ENCODE results near the gene IGFBP7.

IGFBP7 gene

GRCh38 chr4:57037982-57038604, 72.1 kb downstream of the IGFBP7 start:
- H3K4me3 ChIP-seq (ENCODE audit: low read depth, low read length): no peak overlapping the region
- TF ChIP-seq CTCF (conservative IDR thresholded peaks at IDR 0.05; ENCODE audit: low read depth, low read length): peak; percentile 89
- DNase-seq (ENCODE audit: low read depth): peak; percentile 73

- TF ChIP-seq CTCF (conservative IDR thresholded peaks at IDR 0.05; ENCODE audit: low read depth, low read length): no peak
- DNase-seq (ENCODE audit: low read depth): no peak
- no peak overlapping the region for H3K4me3 ChIP-seq (ENCODE audit: low read depth, low read length)
Observed at GRCh38 chr4:57034520-57034919, 75.7 kb downstream of the IGFBP7 start.

- DNase-seq (ENCODE audit: low read depth): peak; percentile 88
- TF ChIP-seq CTCF (conservative IDR thresholded peaks at IDR 0.05; ENCODE audit: low read depth, low read length): no peak
- H3K4me3 ChIP-seq (ENCODE audit: low read depth, low read length): no peak overlapping the region
Observed at GRCh38 chr4:57023104-57023503, 87.1 kb downstream of the IGFBP7 start.

- peak; percentile 78 for DNase-seq (ENCODE audit: low read depth)
- no peak overlapping the region for H3K4me3 ChIP-seq (ENCODE audit: low read depth, low read length)
- no peak for TF ChIP-seq CTCF (conservative IDR thresholded peaks at IDR 0.05; ENCODE audit: low read depth, low read length)
Observed at GRCh38 chr4:57020467-57021101, 89.6 kb downstream of the IGFBP7 start.

GRCh38 chr4:57018980-57019379, 91.2 kb downstream of the IGFBP7 start:
- H3K4me3 ChIP-seq (ENCODE audit: low read depth, low read length): no peak overlapping the region
- DNase-seq (ENCODE audit: low read depth): peak; percentile 51
- peak; percentile 27 for TF ChIP-seq CTCF (conservative IDR thresholded peaks at IDR 0.05; ENCODE audit: low read depth, low read length)

- peak; percentile 12 for DNase-seq (ENCODE audit: low read depth)
- no peak for TF ChIP-seq CTCF (conservative IDR thresholded peaks at IDR 0.05; ENCODE audit: low read depth, low read length)
- H3K4me3 ChIP-seq (ENCODE audit: low read depth, low read length): no peak overlapping the region
Observed at GRCh38 chr4:57013543-57014120, 96.6 kb downstream of the IGFBP7 start.

Measured in choroid plexus epithelial cell (primary cell).